NCI-H526 (cell line): ENCODE data around the gene RNASET2.
"Not testable (repeated sequence)": the region's sequence is repeated elsewhere in the genome, so short reads cannot be mapped to it uniquely, and the experiment has no call there.

Experiments used
- DNase-seq, 2 experiments: peaks; one replicate each; lab custom pipeline; 2025; lab: John Stamatoyannopoulos, UW

RNASET2 gene

GRCh38 chr6:166903027-166903426 lies 53.3 kb downstream of the RNASET2 start:
- DNase-seq = peak in 1 of 2 experiments; percentile 27

GRCh38 chr6:166902211-166902755 lies 54.1 kb downstream of the RNASET2 start:
- DNase-seq = no peak

GRCh38 chr6:166901626-166902025 lies 54.7 kb downstream of the RNASET2 start:
- no peak for DNase-seq

GRCh38 chr6:166900956-166901607 lies 55.3 kb downstream of the RNASET2 start:
- DNase-seq = no peak

- DNase-seq = no peak
These were observed 56.1 kb downstream of the RNASET2 start for GRCh38 chr6:166900130-166900708.

GRCh38 chr6:166898910-166899309 lies 57.4 kb downstream of the RNASET2 start:
- no peak for DNase-seq

GRCh38 chr6:166894614-166895013 lies 61.7 kb downstream of the RNASET2 start:
- not testable (repeated sequence) for DNase-seq

- not testable (repeated sequence) for DNase-seq
These were observed 63.9 kb downstream of the RNASET2 start for GRCh38 chr6:166892472-166892871.

GRCh38 chr6:166886773-166887172 lies 69.6 kb downstream of the RNASET2 start:
- DNase-seq = not testable (repeated sequence)

GRCh38 chr6:166884958-166885357 lies 71.4 kb downstream of the RNASET2 start:
- DNase-seq = not testable (repeated sequence)

- DNase-seq = no peak
These were observed 76.8 kb downstream of the RNASET2 start for GRCh38 chr6:166879594-166879993.
